GM10266 (cell line): ENCODE measurements around the gene SELPLG.

Source experiments
- DNase-seq: peaks from one replicate; pipeline ENCODE4 v3.0.0; 2012; ENCODE audit errors: extremely low spot score
- TF ChIP-seq, protein P1 (sequence below): IDR thresholded peaks from 2 replicates; pipeline ENCODE4 v1.5.1; 2012; ENCODE audit warnings: mild to moderate bottlenecking, low read depth; ENCODE audit not compliant: control insufficient read depth, insufficient read depth; ENCODE audit errors: missing control alignments

The SELPLG gene

DNA sequence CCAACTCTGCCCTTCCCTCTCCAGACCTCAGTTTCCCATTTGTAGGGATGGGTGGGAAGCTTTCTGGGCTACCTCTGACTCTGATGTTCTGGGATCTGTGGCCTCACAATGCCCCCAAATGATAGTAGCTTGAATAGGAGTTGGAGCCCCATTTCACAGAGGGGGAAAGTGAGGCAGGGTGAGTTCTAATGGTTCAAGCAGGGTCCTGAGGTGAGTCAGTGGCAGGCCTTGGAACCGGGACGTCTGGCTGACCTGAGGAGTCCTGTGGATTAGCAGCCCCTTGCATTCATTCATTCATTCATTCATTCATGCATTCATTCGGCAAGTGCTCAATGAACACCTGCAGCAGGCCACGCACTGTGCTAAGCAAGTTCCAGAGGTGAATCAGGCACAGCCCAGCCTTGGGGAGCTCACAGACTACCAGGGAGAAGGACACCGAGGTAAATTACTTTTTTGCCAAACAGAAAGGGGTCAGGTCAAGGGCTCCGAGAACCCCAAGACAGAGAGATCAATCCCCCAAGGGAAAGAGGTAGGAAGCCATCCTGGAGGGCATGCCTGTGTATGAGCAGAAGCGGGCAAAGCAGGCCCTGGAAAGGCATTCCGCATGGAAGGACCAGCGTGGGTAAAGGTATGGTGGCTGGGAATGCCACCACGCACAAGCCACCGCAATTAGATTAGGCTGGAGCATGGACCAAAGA, 35.0 kb downstream of the SELPLG start:
- no peak for DNase-seq
- TF ChIP-seq, protein P1, sequence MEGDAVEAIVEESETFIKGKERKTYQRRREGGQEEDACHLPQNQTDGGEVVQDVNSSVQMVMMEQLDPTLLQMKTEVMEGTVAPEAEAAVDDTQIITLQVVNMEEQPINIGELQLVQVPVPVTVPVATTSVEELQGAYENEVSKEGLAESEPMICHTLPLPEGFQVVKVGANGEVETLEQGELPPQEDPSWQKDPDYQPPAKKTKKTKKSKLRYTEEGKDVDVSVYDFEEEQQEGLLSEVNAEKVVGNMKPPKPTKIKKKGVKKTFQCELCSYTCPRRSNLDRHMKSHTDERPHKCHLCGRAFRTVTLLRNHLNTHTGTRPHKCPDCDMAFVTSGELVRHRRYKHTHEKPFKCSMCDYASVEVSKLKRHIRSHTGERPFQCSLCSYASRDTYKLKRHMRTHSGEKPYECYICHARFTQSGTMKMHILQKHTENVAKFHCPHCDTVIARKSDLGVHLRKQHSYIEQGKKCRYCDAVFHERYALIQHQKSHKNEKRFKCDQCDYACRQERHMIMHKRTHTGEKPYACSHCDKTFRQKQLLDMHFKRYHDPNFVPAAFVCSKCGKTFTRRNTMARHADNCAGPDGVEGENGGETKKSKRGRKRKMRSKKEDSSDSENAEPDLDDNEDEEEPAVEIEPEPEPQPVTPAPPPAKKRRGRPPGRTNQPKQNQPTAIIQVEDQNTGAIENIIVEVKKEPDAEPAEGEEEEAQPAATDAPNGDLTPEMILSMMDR, result no peak

DNA sequence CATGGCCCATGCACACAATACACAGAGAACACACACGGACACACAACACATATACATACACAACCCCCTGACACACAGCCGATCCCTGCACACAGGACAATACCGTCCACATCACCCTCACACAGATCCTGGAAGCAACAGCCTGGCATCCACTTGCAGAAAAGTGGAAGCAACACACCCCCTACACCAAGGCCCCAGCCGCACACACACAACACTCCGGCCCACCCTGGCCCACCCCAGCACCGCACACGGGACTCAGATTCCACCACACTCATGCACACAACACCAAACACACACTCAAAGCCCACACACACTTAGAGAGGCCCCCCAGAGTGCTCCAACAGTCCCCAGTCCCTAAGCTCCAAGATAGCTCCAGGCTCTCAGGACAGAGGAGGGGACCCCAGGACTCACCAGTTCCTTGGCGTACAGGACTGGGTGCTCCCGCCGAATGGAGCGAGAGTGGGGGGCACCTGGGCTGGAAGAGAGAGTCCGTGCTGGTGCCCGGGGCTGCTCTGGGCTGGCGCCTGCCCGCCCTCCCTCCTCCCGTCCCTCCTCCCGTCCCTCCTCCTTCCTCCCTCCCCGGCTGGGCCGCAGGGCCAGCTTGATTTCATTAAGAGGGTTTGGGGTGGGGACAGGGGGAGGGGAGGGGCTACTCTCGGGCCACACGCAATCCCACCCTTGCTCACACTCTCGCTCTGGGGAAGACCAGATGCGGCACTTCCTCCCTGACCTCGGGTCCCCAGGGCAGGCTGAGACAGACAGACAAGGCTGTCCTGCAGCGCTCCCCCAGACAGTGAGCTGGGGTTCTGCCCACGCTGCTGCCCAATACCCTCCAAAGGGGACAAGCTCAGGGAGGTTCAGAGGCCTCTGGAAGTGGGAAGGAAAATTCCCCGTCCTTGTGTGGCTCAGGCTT, 35.9 kb downstream of the SELPLG start, which contains the start of gene TMEM119:
Gene TMEM119, minus strand, starts transcription at position 526 of the 913 bp plus-strand sequence. CDS start 5,701 bp downstream, outside the sequence.
- DNase-seq, result no peak

DNA sequence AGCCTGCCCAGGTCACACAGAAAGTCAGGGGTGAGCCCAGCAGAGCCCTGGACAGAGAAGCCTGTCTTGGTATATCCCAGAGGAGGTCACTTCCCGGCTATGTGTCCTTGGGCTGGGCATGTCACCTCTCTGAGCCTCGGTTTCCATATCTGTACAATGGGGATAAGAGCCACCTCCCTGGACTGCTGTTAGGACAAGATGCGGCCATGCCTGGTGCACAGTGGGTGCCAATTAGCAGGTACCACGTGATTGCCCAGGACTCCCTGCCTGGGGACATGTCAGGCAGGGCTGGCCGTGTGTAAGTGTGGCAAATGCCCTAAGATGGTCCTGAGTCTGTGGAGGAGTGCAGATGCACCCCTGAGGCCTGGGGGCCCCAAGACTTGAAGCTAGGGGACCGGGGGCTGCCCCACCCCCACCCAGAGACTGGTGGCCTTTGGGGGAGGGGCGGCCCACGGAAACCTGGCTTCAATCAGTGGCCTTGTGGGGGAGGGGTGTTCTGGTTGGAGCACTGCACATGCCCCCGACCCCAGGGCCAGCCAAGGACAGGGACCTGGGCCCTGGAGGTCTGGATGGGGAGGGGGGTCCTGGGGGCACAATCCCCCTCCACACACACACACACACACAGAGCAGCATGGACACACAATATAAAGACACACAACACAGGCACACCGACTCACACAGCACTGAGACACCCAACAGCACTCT, 36.7 kb downstream of the SELPLG start:
- TF ChIP-seq, protein P1, result no peak
- DNase-seq, result no peak

More for the DNA sequence above, 35.9 kb downstream of the SELPLG start, which contains the start of gene TMEM119:
- TF ChIP-seq, protein P1, result no peak

DNA sequence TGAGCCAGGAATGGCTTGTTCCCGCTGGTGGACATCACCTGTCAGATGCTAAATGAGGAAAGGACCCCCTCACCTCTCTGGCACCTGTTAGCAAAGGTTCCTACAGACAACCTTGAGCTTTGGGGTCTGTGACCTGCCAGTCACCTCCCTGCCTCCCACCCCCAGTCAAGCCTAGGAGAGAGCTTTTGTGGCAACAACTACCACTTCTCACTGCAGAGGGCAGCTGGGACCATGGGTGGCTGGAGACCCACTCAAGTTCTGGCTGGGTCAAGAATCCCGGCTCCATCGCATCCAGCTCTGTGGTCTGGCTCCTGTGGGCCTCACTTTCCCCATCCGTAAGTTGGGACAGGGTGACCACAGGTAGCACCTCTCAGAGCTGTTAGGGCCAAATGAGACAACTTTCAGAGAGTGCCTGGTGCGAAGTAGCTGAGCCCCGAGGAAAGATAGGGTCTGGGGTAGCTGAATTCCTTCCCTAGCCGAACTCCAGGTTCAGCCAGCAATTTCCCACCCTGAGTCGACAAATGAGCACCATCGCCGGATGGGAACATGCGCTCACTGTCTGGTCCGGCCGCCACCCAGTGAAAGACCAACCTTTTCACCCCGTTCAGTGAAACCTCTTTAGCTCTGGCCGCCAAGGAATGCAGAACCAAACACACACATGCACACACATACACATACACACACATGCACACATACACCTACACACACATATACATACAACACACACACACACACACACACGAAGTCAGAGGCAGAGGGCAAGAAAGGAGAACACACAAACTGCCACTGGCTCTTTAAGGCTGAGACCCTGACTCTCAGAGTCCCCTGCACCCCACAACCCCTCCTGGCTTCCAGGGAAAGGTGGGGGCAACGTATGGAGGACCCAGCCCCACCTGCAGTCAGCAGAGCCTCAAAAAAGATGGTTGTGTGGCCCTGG, 37.7 kb downstream of the SELPLG start:
- DNase-seq, result no peak
- TF ChIP-seq, protein P1, result no peak

DNA sequence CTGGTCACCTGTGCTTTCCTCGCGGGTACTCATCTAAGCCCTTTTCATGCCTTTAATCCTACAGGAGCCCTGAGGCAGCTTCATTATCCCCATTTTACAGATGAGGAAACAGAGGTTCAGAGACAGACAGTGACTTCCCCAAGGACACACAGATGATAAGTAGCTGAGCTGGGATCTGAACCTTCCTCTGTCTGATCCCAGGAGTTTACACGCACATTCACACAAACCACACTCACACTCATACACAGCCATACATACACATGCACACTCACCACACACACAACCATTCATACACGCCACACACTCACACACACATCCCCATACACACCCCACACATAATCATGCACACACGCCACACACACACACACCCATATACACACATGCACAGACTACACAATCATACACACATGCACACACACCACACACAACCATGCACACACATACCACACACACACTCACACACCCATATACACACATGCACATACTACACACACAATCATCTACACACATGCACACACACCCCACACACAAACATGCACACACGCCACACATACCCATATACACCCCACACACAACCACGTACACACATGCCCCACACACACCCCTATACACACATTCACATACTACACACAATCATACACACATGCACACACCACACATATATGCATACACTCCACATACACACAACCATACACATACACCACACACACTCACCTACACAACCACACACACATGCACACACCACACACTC, 38.6 kb downstream of the SELPLG start:
- no peak for DNase-seq
- TF ChIP-seq, protein P1, result no peak
